NCI-H2107 (cell line): ENCODE measurements around the gene NCBP2.

Source experiments
- DNase-seq: peaks from one replicate; lab custom pipeline; 2025; lab: John Stamatoyannopoulos, UW

Gene NCBP2

DNA sequence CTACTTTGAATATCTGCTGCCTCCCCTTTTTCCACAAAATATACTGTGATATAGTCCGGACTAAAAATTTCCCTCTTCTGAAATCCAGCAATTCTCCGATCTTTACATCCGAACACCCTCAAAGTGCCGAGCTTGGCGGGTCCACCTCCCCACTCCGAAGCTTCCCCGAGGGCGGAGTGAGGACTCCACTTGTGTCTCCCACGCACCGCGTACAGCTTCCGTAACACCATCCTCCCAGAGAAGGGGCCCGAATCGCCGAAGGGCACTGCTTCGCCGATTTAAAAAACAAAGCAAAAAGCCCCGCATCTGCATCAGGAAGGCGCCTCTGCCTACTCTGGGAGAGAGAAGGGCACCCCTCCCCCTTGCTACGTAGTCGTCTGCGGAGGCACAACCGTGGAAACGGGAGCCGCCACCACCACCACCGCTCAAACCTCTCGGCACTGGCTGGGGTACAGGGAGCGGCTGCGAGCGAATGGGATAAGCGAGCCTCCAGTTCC lies 551 bp downstream of the NCBP2 start:
- DNase-seq, result peak; percentile 75

DNA sequence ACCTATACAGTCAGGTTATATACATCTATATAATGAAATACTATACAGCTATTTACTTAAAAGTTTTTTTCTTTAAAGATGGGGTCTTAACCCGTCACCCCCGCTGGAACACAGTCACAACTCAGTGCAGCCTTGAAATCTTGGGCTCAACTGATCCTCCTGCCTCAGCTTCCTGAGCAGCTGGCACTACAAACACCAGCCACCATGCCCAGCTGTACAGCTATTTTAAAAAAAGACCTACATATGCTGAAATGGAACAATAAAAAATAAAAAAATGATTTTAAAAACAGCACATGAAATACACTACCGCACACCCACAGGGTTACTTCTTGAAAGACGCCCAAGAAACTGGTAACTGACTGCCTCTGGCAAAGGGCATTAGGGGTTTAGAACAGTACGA lies 3.8 kb downstream of the NCBP2 start:
- no peak for DNase-seq

DNA sequence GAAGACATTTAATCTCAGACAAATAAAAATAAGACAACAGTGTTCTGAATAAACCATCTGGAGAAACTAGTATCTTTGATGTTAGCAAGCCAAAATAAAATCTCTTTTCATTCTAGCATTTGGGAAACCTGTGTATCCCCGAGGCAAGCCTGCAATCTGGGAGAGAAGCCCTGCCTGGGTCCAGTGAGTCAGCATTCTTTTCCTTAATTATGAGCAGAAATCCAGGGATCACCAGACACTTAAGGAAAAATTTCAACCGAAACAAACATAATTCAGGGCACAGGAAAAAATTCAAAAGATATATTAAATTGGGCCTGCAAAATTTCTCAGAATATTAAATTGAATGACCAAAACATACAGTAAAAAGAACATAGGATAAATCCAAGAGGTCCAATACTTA lies 4.2 kb downstream of the NCBP2 start:
- DNase-seq, result no peak

DNA sequence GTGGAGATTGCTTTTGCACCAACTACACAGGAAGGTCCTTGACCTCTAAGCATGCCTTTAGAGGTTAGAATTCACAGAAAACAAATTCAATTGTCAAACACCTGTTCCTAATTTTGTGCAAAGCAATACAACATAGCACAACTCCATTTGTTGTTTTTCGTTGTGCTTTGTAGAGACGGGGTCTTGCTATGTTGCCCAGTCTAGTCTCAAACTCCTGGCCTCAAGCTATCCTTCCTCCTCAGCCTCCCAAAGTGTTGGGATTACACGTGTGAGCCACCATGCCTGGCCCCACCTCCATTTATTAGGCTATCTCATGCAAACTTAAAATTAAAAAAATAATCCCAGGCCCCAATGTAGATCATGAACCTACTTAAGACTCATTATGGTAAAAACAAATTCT lies 6.0 kb downstream of the NCBP2 start:
- no peak for DNase-seq

DNA sequence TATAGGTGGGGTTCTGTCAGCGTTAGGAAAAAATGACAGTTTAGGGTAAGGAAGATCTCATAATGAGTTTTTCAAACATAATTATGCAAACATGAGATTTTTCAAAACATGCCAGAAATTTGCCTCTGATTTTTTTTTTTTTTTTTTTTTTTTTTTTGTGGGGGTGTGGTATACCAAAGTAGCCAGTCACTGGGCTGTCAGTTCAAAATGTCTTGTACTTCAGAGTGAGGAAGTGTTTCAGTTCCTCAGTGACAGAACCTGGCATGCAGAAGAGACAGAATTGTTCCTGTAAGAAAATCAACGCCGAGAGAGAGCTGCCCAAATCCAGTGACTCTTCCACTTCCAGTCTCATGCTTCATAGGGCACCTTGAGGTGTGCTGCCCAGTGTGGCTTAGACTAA lies 9.7 kb downstream of the NCBP2 start:
- no peak for DNase-seq

DNA sequence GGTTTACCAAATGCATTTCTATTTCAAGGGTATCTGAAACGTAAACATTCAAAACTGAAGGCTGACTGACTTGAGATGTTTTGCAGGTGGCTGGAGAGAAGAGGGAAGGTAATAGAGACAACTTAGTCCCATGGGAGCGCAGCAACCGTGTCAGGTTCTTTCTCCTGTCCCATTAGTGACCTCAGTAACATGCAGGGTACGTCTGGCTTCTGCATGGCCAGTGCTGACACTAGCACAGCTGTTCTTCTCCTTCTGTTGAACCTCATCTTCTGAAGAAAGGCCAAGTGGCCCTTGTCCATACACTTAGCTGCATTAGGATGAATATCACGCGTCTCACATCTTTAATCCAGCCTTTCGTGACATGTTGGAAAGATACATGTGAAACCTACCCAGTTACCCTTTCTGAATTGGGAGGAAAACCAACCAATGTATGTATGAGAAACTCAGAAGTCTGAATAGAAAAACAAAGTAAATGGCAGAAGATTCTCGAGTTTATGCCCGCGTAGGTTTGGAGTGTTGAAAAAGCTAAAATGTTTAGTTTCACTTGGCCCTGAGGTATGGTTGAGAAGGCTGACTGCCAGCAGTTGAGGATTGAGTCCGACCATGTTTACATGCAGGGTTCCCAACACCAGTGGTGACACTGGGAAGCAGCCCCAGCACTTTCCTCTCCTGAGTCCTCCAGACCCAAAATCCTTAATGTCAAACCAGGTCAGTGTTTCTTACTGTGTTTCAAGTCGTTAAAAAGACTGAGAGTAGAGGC lies 10.3 kb downstream of the NCBP2 start:
- no peak for DNase-seq

DNA sequence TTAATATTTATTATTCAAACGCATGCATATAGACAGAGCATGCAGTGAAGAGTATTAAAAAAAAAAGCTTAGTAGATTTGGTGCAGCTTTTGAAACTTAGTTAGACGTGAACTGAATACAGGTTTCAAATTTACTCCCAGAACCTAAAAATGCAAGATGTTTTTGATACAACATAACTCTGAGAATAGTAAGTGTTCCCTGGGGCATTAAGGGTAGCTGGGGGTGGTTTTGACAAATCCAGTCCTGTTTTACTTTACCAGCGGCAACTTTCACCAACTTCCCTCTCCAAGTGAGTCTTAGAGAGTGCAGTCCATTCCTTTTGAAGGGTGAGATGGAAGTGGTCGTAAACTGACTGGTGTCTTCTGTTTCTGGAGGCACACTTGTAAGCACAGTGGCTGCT lies 11.2 kb downstream of the NCBP2 start:
- no peak for DNase-seq

DNA sequence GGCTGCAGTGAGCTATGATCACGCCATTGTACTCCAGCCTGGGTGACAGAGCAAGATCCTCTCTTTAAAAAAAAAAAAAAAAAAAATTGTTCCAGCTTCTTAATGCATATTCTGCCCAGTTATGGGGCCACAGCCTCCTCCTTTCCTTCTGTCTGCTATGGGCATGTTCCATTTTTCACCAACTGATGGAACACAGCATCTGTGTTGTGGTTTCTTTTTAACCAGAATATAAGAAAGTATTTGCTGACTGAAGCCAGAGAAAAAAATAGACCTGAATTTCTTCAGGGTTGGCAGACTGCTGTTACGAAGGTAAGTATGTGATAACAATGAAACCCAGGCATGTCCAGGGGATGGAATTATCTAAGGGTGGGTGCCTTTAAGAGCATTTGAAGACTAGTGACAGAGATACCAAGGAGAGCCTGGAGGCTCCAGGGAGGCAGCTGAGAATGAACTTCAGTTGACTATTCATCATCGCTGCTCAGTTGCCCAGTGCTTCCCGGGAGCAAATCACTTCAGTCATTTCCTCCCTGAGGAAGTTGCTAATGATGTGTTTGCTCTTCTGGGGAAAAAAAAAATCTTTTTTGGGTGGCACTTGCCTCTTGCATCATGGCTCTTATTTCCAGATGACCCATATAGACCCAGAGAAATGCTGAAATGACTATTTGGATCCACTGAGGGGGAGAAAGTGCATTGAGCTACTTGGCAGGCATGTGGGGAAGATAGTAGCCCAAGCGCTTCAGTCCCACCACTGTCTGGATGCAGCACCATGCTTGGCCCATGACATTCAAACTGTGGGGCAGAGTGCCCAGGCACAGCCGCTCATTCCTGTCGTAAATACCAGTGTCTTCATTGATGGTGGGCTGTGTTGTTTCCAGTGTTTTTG lies 14.5 kb downstream of the NCBP2 start:
- DNase-seq, result no peak

DNA sequence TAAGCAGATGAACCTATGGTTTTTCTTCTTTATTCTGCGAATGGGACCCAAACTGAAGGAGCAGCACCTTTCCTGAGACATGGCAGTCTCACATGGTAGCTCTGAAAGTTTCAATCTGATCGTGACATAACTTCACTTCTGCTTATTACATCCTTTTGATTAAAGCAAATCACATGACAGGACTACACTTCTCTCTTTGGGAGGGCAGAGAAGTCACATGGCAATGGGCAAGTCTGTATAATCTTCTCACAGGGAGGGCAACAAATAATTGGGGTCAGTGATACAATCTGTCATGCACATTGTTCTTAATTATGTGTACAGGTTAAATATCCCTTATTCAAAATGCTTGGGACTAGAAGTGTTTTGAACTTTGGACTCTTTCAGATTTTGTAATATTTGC lies 21.6 kb downstream of the NCBP2 start:
- no peak for DNase-seq

DNA sequence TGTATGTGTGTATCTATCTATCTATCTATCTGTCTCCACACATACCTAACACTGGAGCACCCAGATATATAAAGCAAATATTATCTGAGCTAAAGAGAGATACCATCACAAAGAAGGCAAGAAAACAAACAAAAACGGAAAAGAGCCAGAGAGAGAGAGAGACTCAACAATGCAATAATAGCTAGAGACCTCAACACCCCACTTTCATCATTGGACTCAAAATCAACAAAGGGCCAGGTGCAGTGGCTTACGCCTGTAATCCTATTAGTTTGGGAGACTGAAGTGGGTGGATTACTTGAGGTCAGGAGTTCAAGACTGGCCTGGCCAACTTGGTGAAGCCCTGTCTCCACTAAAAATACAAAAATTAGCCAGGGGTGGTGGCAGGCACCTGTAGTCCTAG lies 23.4 kb downstream of the NCBP2 start:
- DNase-seq, result no peak

DNA sequence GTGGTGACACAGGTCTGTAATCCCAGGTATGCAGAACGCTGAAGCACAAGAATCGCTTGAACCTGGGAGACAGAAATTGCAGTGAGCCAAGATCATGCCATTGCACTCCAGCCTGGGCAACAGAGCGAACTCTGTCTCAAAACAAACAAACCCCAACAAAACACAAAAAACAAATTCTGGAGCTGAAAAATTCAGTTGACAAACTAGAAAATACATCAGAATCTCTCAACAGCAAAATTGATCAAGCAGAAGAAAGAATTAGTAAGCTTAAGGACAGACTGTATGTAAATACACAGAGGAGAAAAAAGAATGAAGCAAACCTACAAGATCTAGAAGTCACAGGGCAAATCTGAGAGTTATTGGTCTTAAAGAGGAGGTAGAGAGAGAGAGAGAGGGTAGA lies 25.3 kb downstream of the NCBP2 start:
- DNase-seq, result no peak

DNA sequence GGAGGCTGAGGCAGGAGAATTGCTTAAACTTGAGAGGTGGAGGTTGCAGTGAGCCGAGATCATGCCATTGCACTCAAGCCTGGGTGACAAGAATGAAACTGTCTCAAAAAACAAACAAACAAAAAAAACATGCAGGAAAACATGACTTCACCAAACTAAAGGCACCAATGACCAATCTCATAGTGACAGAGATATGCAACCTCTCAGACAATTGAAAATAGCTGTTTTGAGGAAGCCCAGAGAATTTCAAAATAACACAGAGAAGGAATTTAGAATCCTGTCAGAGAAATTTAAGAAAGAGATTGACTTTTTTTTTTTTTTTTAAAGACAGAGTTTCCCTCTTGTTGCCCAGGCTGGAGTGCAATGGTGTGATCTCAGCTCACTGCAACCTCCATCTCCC lies 26.1 kb downstream of the NCBP2 start:
- DNase-seq, result no peak

DNA sequence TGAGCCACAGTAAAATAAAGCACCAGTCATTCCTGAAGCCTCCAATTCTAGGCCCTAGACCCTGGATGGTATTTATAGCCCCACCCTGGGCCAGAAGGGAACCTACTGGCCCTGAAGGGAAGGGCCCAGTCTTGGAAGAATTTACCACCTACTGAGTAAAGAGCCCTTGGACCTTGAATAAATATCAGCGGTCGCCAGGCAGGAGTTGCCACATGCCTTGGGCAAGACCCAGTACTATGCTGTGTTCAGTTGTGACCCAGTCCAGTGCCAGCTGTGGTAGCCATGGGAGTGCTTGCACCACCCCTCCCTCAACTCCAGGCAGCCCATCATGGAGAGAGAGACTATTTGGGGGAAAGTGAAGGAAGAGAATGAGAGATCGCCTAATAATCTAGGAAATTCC lies 27.0 kb downstream of the NCBP2 start:
- DNase-seq, result no peak

DNA sequence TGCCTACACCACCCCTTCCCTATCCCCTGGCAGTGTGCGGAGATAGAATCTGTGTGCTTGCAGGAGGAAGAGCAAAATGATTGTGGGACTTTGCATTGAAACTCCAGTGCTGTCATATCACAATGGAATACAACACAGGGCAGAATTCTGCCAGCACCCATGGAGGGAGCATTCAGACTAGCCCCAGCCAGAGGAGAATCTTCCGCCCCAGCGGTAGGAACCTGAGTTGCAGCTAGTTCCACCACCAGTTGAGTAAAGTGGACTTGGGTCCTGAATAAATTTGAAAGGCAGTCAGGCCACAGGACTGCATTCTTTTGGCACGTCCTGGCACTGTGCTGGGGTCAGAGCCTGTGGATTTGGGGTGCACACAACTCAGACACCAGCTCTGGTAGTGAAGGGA lies 27.5 kb downstream of the NCBP2 start:
- no peak for DNase-seq

DNA sequence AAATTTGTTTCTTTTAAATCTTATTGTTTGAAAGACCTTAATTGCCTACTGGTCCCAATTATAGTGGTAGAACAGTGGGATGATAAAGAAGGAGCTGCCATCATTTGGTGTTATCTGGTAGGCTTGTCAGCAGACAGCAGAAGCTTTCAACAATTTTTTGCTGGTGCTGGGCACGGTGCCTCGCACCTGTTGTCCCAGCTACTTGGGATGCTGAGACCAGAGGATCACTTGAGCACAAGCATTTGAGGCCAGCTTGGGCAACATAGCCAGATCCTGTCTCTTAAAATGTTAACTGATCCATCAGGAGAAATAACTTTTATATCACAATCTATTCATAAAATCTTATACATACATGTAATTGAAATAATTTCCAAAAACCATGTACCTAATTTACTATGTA lies 38.6 kb downstream of the NCBP2 start:
- DNase-seq, result no peak

DNA sequence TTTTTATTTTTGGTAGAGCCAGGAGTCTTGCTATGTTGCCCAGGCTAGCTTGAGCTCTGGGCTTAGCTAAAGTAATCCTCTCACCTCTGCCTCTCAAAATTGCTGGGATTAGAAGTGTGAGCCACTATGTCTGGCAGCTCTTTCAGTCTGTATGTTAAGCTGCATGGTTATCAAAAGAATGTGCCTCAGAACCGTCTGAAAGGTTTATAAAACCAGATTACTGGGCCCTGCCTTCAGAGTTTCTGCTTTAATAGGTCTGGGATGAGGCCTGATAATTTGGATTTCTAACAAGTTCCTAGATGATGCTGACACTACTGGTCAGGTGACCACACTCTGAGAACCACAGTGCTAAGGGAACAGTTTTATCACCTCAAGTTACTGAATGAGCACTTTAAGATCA lies 40.0 kb downstream of the NCBP2 start:
- no peak for DNase-seq

DNA sequence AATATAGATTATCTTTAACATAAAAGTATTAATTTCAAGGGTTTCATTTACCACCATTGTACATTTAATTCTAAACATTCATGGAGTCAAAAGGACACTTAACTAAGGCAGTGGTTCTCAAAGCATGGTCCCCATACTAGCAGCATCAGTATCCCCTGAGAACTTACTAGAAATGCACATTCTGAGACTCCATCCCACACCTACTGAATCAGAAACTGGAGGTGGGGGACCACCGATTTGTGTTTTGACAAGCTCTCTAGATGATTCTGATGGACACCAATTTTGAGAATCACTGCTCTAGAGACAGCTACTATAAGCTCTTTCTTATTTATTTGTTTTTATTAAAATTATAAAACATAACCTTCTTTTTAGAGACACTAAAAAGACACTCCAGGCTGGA lies 40.6 kb downstream of the NCBP2 start:
- DNase-seq, result no peak

DNA sequence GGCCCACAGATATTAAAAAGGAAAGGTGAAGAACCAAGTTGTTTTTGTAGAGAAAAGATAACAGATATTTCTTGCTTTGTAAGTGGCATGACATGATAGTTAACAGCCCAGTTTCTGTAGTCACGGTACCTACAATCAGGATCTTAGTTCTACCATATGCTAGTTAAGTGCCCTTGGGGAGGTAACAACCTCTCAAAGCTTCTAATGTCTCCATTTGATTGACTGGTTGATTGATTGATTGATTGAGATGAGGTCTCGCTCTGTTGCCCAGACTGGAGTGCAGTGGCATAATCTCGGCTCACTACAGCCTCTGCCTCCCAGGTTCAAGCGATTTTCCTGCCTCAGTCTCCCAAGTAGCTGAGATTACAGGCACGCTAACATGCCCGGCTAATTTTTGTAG lies 46.1 kb downstream of the NCBP2 start:
- no peak for DNase-seq

DNA sequence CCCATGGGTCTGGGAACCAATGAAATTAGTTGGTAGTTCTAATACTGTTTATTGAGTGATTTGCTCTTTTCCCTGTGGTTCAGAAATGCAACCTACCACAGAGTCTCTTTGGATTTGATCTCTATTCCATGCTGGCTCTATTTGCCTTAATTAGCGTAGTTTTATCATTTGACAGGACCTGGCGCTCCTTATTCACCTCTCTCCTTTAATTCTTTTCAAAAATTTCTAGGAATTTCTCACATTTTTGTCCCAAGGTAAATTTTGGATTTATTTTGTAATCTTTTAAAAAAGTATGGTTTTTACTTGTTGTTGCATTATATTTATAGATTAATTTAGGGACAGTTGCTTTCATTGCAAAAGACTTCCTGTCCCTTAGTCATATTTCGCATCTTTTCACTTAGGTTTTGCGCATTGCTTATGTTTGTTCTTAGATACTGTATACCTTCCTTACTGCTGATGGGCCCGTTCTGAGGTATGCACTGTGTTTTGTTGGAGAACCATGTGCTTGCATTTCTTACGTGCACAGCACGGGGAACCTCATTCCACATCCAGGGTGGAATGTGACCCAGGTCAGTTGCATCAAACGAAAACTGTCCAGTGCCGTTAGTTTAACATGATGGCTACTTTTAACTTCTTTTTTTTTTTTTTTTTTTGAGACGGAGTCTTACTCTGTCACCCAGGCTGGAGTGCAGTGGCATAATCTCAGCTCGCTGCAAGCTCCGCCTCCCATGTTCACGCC lies 47.6 kb downstream of the NCBP2 start:
- no peak for DNase-seq

DNA sequence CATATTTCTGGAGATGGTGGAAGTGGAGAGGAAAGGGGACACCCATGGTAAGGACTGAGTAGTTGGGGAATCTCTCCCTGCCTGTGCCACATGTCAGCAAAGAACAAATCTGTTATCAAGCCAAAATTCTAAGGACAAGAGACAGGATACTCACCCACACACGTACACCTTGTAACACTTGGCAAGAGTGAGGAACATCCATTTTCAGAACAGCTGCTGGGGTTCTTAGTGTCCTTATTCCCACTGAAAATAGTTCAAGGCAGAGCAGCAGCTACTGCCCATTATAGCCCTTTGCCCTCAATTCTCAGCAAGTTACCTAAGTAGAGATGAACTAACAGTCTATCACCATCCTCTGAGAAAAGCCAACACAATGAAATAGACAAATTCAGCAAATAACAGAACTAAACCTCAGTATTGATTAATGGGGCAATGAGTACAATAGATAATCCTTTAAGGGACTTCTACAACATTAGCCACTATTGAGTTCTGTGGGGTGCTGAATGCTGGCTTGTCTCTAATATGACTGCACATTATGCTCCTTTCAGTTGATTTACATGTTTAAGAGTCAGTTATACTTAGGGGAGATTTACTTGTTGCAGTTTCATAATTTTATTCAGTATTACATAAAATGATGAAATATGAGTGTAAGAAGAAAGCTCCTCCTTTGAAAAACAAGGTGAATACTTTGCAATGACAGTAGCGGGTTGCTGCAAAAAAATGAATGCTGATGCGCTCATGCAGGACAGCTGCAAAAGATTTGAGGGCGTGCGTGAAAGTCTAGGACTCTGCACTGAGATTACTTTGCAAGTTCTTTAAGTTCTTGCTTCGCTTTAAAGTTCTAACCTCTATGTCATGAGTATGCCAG lies 52.3 kb downstream of the NCBP2 start:
- no peak for DNase-seq

DNA sequence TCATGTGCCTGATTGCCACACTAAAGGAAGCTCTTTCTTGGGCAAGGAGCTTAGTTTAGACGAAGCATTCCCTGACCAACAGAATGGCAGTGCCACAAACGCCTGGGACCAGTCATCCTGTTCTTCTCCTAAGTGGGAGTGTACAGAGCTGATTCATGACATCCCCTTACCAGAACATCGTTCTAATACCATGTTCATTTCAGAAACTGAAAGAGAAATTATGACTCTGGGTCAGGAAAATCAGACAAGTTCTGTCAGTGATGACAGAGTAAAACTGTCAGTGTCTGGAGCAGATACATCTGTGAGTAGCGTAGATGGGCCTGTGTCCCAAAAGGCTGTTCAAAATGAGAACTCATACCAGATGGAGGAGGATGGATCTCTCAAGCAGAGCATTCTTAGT lies 56.2 kb downstream of the NCBP2 start:
- no peak for DNase-seq
